ENCODE measurements around the gene ATXN1L. TPM values are rescaled to one million over a fixed set of nuclear protein-coding genes. Genes with fewer than 3 reads are reported as not detected.

The ATXN1L gene
- total RNA-seq, 1 donor from 2014 or later, result 28.5 TPM

DNA sequence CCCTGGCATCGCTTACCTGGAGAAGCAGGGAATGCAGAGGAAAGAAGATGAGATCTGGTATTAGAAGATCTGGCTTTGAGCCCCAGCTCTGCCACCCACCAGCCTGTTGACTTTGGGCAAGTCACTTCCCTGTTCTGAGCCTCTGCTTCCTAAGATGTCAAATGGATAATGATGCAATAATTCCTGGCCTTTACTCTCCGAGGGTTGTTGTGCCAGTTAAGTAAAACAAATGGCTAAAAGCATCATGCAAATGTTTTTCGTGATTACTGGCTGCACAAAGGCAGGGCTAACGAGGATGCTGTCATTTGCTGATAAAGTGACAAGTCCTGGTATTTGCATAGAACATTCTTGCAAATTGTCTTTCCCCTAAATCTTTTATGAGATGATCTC lies 39.5 kb downstream of the ATXN1L start:
- peak overlapping the region; percentile 75 for H3K27ac Mint-ChIP-seq
- peaks cover 13% of the 10 kb centered on the region for H3K4me1 Mint-ChIP-seq (ENCODE audit: low read depth)
- no peaks in the 10 kb centered on the region for H3K27me3 Mint-ChIP-seq
- no peak for DNase-seq (ENCODE audit: low spot score, unreplicated experiment)
- peak overlapping the region; percentile 95 for H3K4me3 Mint-ChIP-seq (ENCODE audit: low read depth)
- TF ChIP-seq, protein P1, sequence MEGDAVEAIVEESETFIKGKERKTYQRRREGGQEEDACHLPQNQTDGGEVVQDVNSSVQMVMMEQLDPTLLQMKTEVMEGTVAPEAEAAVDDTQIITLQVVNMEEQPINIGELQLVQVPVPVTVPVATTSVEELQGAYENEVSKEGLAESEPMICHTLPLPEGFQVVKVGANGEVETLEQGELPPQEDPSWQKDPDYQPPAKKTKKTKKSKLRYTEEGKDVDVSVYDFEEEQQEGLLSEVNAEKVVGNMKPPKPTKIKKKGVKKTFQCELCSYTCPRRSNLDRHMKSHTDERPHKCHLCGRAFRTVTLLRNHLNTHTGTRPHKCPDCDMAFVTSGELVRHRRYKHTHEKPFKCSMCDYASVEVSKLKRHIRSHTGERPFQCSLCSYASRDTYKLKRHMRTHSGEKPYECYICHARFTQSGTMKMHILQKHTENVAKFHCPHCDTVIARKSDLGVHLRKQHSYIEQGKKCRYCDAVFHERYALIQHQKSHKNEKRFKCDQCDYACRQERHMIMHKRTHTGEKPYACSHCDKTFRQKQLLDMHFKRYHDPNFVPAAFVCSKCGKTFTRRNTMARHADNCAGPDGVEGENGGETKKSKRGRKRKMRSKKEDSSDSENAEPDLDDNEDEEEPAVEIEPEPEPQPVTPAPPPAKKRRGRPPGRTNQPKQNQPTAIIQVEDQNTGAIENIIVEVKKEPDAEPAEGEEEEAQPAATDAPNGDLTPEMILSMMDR (IDR thresholded peaks at IDR 0.05; ENCODE audit: unreplicated experiment), result no peak
- no peaks in the 10 kb centered on the region for H3K9me3 Mint-ChIP-seq (ENCODE audit: low read depth)
- peaks cover 2% of the 10 kb centered on the region for H3K36me3 Mint-ChIP-seq (ENCODE audit: insufficient read depth)

DNA sequence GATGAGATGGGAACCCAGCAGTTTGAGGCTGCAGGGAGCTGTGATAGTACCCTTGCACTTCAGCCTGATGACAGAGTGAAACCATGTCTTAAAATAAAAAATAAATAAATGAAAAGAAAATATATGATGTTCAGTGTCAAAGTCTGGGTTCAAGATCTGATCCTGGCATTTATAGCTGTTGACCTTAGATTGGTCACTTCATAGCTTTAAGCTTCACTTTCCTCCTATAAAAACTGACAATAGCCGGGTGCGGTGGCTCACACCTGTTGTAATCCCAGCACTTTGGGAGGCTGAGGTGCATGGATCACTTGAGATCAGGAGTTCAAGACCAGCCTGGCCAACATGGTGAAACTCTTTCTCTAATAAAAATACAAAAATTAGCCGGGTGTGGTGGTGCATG lies 43.4 kb downstream of the ATXN1L start:
- peaks cover 8% of the 10 kb centered on the region for H3K4me1 Mint-ChIP-seq (ENCODE audit: low read depth)
- H3K4me3 Mint-ChIP-seq (ENCODE audit: low read depth), result no peak overlapping the region
- DNase-seq (ENCODE audit: low spot score, unreplicated experiment), result no peak
- H3K9me3 Mint-ChIP-seq (ENCODE audit: low read depth), result no peaks in the 10 kb centered on the region
- no peaks in the 10 kb centered on the region for H3K36me3 Mint-ChIP-seq (ENCODE audit: insufficient read depth)
- no peaks in the 10 kb centered on the region for H3K27me3 Mint-ChIP-seq
- H3K27ac Mint-ChIP-seq, result no peak overlapping the region
- TF ChIP-seq, protein P1 (IDR thresholded peaks at IDR 0.05; ENCODE audit: unreplicated experiment), result no peak

DNA sequence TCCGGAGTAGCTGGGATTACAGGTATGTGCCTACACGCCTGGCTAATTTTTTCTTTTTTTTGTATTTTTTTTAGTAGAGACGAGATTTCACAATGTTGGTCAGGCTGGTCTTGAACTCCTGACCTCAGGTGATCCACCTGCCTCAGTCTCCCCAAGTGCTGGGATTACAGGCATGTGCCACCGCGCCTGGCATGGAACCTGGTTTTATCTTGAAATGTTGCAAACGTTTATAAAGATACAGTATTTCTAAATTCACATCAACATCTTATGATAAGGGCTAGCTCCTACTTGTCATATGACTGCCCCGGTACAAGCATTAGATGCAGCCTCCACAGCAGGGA lies 48.1 kb downstream of the ATXN1L start:
- DNase-seq (ENCODE audit: low spot score, unreplicated experiment), result no peak
- Mint-ChIP-seq H3K9me3 (ENCODE audit: low read depth) (no peaks in the 10 kb centered on the region), H3K27me3 (no peaks in the 10 kb centered on the region), H3K27ac (peak overlapping the region; percentile 99), H3K4me1 (ENCODE audit: low read depth) (peaks cover 10% of the 10 kb centered on the region), H3K36me3 (ENCODE audit: insufficient read depth) (peaks cover 4% of the 10 kb centered on the region), H3K4me3 (ENCODE audit: low read depth) (peak overlapping the region; percentile 98)
- TF ChIP-seq, protein P1 (IDR thresholded peaks at IDR 0.05; ENCODE audit: unreplicated experiment), result no peak

DNA sequence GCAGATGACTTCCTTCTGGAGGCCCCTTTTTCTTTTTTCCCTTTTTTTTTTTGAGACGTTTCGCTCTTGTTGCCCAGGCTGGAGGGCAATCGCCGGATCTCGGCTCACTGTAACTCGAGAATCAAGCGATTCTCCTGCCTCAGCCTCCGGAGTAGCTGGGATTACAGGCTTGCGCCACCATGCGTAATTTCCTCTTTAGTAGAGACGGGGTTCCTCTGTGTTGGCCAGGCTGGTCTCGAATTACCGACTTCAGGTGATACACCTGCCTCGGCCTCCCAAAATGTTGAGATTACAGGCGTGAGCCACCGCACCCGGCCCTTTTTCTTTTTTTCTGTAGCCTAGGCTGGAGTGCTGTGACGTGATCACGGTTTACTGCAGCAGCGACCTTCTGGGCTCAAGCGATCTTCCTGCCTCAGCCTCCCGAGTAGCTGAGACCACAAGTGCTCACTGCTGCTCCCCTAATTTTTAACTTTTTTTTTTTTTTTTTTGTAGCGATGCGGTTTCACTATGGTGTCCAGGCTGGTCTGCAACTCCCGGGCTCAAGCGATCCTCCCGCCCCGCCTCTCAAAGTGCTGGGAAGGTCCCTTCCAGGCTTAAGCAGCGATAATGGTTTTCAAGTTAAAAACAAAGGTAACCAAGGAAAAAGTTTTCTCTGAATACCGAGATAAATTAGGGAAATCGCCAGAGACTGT lies 48.6 kb downstream of the ATXN1L start:
- Mint-ChIP-seq H3K4me1 (ENCODE audit: low read depth) (peaks cover 10% of the 10 kb centered on the region), H3K4me3 (ENCODE audit: low read depth) (peak overlapping the region; percentile 98), H3K36me3 (ENCODE audit: insufficient read depth) (peaks cover 6% of the 10 kb centered on the region), H3K27me3 (no peaks in the 10 kb centered on the region), H3K9me3 (ENCODE audit: low read depth) (no peaks in the 10 kb centered on the region), H3K27ac (peak overlapping the region; percentile 99)
- TF ChIP-seq, protein P1 (IDR thresholded peaks at IDR 0.05; ENCODE audit: unreplicated experiment), result peak; percentile 6
- DNase-seq (ENCODE audit: low spot score, unreplicated experiment), result no peak

DNA sequence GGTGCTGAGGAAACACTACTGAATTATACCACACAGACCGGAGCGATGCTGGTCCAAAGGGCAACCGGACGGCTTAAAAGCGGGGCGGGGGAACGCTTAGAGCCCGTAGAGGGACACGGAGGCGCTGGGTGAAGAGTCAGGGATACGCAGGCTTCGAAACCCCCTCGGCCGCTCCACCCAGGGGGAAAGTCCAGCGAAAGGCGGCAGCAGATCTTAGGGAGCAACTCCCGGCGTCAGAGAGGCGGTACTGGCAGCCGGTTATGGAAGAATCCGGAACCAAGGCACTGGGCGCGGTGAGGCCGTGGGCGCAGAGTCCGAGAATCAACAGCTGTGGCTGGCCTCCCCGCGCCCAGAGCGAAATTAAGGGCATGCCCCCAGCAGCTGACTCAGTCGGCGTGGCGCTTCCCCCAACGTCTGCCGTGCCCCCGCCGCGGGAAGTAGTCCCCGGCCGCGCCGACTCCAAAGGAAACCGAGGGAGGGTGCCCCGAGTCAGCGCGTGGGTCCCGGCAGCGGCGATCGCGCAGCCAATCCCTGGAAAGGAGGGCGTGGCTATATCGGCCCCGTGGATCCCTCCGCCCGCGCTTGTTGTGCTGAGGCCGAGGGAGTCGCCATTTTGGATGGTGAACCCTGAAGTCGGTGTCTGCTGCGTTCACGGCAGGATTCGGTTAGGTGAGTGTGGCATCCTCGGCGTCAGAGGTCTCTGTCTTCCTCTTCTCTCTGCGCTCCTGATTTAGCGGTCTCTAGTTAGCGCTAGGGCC lies 49.3 kb downstream of the ATXN1L start, which contains the start of gene IST1:
Gene IST1, plus strand, starts transcription at position 611 of the 758 bp plus-strand sequence. CDS start 20,110 bp downstream, outside the sequence.
- TF ChIP-seq, protein P1 (IDR thresholded peaks at IDR 0.05; ENCODE audit: unreplicated experiment), result no peak
- no peaks in the 10 kb centered on the region for H3K9me3 Mint-ChIP-seq (ENCODE audit: low read depth)
- DNase-seq (ENCODE audit: low spot score, unreplicated experiment), result peak; percentile 98
- no peaks in the 10 kb centered on the region for H3K27me3 Mint-ChIP-seq
- peaks cover 6% of the 10 kb centered on the region for H3K36me3 Mint-ChIP-seq (ENCODE audit: insufficient read depth)
- H3K27ac Mint-ChIP-seq, result peak within 1 kb of the TSS; percentile 99
- peak within 1 kb of the TSS; percentile 98 for H3K4me3 Mint-ChIP-seq (ENCODE audit: low read depth)
- H3K4me1 Mint-ChIP-seq (ENCODE audit: low read depth), result peaks cover 11% of the 10 kb centered on the region

Data from progenitor cell of endocrine pancreas (in vitro differentiated cells).